ENCODE measurements around the gene PITX1.

PITX1 gene

DNA sequence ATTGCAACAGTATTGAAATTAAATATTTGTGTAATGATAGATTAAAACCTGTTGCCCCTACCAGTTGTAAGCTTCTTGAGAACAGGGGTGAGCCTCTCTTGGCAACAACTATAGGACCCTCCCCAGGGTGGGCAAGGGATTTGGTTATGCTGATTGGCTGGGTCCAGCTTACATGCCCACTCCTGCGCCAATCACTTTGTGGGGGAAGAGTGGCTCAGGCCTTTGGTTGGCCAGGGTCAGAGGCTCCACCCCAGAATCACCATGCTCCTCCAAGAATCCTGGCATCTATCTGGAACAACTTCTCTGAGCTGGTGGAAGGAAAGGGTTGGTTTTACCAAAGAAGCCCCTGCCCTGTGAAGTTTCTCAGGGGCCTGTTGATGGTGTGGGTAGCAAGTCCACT is 8.6 kb upstream of the PITX1 start:
- Histone ChIP-seq H3K4me1 (no peaks in the 10 kb centered on the region), H3K27me3 (peaks cover 72% of the 10 kb centered on the region), H3K36me3 (no peaks in the 10 kb centered on the region), H3K9me3 (no peaks in the 10 kb centered on the region), H3K4me3 (ENCODE audit: low read depth, low read length) (no peak overlapping the region)
- DNase-seq = no peak
- TF ChIP-seq, protein P1, sequence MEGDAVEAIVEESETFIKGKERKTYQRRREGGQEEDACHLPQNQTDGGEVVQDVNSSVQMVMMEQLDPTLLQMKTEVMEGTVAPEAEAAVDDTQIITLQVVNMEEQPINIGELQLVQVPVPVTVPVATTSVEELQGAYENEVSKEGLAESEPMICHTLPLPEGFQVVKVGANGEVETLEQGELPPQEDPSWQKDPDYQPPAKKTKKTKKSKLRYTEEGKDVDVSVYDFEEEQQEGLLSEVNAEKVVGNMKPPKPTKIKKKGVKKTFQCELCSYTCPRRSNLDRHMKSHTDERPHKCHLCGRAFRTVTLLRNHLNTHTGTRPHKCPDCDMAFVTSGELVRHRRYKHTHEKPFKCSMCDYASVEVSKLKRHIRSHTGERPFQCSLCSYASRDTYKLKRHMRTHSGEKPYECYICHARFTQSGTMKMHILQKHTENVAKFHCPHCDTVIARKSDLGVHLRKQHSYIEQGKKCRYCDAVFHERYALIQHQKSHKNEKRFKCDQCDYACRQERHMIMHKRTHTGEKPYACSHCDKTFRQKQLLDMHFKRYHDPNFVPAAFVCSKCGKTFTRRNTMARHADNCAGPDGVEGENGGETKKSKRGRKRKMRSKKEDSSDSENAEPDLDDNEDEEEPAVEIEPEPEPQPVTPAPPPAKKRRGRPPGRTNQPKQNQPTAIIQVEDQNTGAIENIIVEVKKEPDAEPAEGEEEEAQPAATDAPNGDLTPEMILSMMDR (IDR thresholded peaks at IDR 0.05; ENCODE audit: low read depth, low read length) = no peak

DNA sequence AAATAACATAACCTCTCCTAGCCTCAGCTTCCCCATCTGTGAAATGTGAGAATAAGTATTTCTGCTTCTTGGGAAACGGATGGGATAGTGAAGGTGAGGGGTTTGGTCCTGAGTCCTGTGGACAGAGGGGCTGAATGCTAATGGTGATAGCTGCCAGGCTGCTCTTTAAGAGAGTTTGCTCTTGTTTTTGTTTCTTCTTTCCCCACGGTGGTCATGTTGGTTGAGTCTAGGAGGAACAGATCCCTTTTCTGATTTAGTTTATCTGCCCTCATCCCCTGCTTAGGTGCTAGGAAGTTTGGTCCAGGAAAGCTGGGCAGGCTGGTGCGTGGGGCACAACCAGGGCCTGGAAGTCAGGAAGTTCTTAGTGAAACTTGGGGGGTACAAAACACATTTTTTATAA is 7.7 kb upstream of the PITX1 start:
- no peaks in the 10 kb centered on the region for H3K9me3 ChIP-seq
- H3K27me3 ChIP-seq = peaks cover 80% of the 10 kb centered on the region
- TF ChIP-seq, protein P1 (IDR thresholded peaks at IDR 0.05; ENCODE audit: low read depth, low read length) = no peak
- no peaks in the 10 kb centered on the region for H3K4me1 ChIP-seq
- no peaks in the 10 kb centered on the region for H3K36me3 ChIP-seq
- no peak for DNase-seq
- H3K4me3 ChIP-seq (ENCODE audit: low read depth, low read length) = no peak overlapping the region

DNA sequence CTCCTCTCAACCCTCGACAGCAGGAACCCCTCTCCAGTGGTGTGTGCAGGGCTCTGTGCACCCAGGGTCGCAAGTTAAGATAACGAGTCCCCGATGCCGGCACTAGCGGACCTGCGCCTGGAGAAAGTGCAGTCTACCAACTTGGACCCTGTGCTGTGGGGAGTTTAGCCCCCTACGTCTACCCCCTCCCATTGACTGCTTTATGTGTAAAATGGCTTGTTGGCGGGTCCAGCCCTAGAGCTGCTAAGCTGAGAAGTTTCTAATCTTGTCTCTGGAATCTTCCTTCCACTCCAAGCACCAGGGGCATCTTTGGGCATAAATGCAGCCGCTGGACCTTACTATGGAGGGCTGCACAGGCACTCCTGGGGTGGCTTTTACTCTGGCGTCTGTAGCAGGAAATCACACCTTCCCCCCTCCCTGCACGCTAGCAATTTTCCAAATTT is 7.1 kb upstream of the PITX1 start:
- no peaks in the 10 kb centered on the region for H3K4me1 ChIP-seq
- no peaks in the 10 kb centered on the region for H3K36me3 ChIP-seq
- H3K27me3 ChIP-seq = peaks cover 86% of the 10 kb centered on the region
- no peaks in the 10 kb centered on the region for H3K9me3 ChIP-seq
- no peak for DNase-seq
- TF ChIP-seq, protein P1 (IDR thresholded peaks at IDR 0.05; ENCODE audit: low read depth, low read length) = no peak
- no peak overlapping the region for H3K4me3 ChIP-seq (ENCODE audit: low read depth, low read length)

DNA sequence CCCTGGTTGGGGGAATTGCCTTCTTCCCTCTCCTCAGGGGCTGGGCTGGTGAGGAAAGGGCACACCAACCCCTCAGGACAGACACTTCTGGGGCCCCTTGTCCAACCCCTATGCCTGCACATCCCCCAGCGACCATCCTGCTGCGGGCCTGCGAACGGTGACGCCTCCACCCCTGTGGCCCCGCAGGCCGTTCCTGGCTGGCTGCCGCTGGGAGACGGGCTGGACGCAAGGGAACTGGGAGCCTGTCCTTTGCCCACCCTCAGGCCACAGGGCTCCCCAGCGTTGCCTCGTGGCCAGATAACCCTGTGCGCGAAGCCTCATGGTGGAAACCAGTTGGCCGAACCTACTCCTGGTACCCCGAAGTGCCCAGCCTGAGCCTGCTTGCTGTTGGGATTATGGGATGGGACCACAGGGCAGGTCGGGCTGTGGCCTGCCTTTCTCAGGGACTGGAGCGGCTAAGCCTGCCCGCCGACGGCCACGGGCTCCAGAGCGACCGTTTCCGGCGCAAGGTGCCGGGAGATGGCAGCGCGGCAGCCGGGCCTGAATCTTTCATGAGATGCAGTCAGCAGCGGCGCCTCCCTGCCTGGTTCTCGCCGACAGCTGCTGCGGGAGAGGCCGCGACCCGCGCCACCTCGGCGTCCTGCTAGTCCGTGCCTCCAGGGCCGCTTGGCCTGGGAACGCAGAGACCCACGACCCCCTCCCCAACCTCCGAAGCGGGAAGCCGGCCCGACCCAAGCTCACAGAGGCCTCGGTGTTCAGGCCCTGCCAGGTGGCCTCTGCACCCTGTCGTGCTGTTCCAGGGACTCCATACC is 6.5 kb upstream of the PITX1 start:
- no peak for DNase-seq
- Histone ChIP-seq H3K4me1 (no peaks in the 10 kb centered on the region), H3K4me3 (ENCODE audit: low read depth, low read length) (peak overlapping the region; percentile 20; the same call in 1 of the 2 replicates), H3K9me3 (no peaks in the 10 kb centered on the region), H3K27me3 (peaks cover 87% of the 10 kb centered on the region), H3K36me3 (no peaks in the 10 kb centered on the region)
- TF ChIP-seq, protein P1 (IDR thresholded peaks at IDR 0.05; ENCODE audit: low read depth, low read length) = no peak

DNA sequence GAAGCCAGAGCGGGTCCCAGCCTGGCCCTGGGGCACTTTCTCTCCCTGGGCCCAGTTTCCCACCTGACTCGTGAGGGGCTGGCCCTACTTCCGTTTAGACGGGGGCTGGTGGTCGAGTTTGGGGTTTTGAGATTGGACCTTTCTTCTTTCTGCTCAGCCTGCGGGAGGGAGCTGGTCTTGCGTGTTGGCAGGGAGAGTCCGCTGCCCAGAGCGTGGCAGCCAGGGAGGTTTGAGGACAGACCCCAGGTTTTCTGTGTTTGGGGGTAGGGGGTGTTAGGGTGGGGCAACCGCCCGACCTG is 6.0 kb upstream of the PITX1 start:
- Histone ChIP-seq H3K9me3 (no peaks in the 10 kb centered on the region), H3K4me1 (no peaks in the 10 kb centered on the region), H3K27me3 (peaks cover 89% of the 10 kb centered on the region), H3K4me3 (ENCODE audit: low read depth, low read length) (no peak overlapping the region), H3K36me3 (no peaks in the 10 kb centered on the region)
- no peak for DNase-seq
- TF ChIP-seq, protein P1 (IDR thresholded peaks at IDR 0.05; ENCODE audit: low read depth, low read length) = no peak

DNA sequence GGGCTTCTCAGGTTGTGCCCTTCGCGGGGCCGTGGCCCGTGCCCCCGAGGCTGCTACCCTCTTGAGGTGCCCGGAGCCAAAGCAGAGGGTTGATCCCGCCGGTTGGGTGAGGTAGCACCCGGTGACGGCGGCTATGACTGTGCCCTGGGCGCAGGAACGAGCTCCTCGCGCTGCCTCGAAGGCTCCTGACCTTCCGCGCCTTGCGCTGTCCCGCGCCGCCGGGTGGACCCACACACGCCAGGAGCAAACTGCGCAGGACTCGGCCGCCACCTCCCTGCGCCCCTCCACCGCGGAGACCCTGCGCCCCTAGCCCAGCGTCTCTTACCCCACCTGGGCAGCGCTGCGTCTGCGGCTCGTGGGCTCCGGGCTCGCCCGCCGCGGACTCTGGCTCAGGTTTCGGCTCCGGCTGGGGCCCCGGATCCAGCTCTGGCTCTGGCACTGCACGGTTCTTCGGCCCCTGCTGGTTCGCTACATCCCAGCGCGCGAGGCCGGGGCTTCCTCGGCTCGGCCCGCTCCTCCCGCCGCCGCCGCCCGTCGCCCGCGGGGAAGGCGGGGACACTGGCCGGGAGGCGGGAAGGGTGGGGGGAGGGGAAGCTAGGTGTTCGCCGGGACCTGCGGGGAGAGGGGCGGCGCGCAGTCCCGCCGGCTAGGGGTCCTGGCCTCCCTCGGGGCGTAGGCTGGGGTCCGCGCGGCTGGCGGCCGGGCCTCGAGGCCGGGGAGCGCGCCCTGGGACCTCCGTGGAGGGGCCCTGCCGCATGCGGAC is 5.4 kb upstream of the PITX1 start:
- 0 out of 2 replicates have a peak, but pooled peaks cover 3% of the 10 kb centered on the region for H3K4me1 ChIP-seq
- no peaks in the 10 kb centered on the region for H3K36me3 ChIP-seq
- DNase-seq = no peak
- peaks cover 93% of the 10 kb centered on the region for H3K27me3 ChIP-seq
- no peaks in the 10 kb centered on the region for H3K9me3 ChIP-seq
- TF ChIP-seq, protein P1 (IDR thresholded peaks at IDR 0.05; ENCODE audit: low read depth, low read length) = no peak
- H3K4me3 ChIP-seq (ENCODE audit: low read depth, low read length) = no peak overlapping the region
